CD4-positive, alpha-beta T cell (primary cell): ENCODE results near the gene CYP21A2. TPM values are rescaled to one million over a fixed set of nuclear protein-coding genes. Genes with fewer than 3 reads are reported as not detected.
"Not testable (repeated sequence)": the region's sequence is repeated elsewhere in the genome, so short reads cannot be mapped to it uniquely, and the experiment has no call there.

Source experiments
- ATAC-seq: fragments of 200-7000 bp; cut with Tn5 transposase; one replicate; pipeline ENCODE4 v1.10.0; 2022; ENCODE audit warnings: mild to moderate bottlenecking; ENCODE audit not compliant: poor library complexity
- CTCF ChIA-PET: fragments of 350-600 bp; sonication (Branson Sonifier 250); formaldehyde crosslinking; loops from one replicate; lab custom pipeline; 2021; ENCODE audit warnings: antibody characterized with exemption, inconsistent platforms; lab: Charles Lee
- POLR2A ChIA-PET: fragments of 350-600 bp; sonication (Branson Sonifier 250); formaldehyde crosslinking; loops from one replicate; lab custom pipeline; 2021; ENCODE audit warnings: antibody characterized with exemption, inconsistent platforms; lab: Charles Lee
- DNase-seq, 14 experiments: peaks; one replicate each; pipeline ENCODE4 v3.0.0-alpha.2; 2013 to 2020; ENCODE audit warnings: mixed read lengths in 2 of 14
- H3K27ac ChIP-seq, 2 donors: one replicate each; pipeline versions ENCODE4 v1.5.1 to v1.7.0; 2013; ENCODE audit warnings: low read length in 2 of 2, low read depth in 1 of 2, mild to moderate bottlenecking in 1 of 2
- H3K27me3 ChIP-seq, 2 experiments: 1 replicate in 1 of 2; 2 replicates in 1 of 2; pipeline versions ENCODE4 v1.6.1 to v1.7.0; 2013; ENCODE audit warnings: low read length in 2 of 2, control low read depth in 1 of 2, mild to moderate bottlenecking in 1 of 2, moderate library complexity in 1 of 2; ENCODE audit not compliant: insufficient read depth in 2 of 2, control insufficient read depth in 1 of 2
- H3K36me3 ChIP-seq: one replicate; pipeline ENCODE4 v1.6.1; 2013; ENCODE audit warnings: low read length, control low read depth; ENCODE audit not compliant: insufficient read depth
- H3K4me1 ChIP-seq: one replicate; pipeline ENCODE4 v1.6.1; 2013; ENCODE audit warnings: low read length, control low read depth; ENCODE audit not compliant: insufficient read depth
- H3K4me3 ChIP-seq: one replicate; pipeline ENCODE4 v1.5.1; 2013; ENCODE audit warnings: mild to moderate bottlenecking, low read length, moderate library complexity
- H3K9me3 ChIP-seq, 2 experiments: 1 replicate in 1 of 2; 2 replicates in 1 of 2; pipeline versions ENCODE4 v1.6.1 to v1.7.0; 2013; ENCODE audit warnings: low read length in 2 of 2, mild to moderate bottlenecking in 2 of 2, control low read depth in 1 of 2, moderate library complexity in 1 of 2; ENCODE audit not compliant: control insufficient read depth in 1 of 2, insufficient read depth in 1 of 2
- H3K27ac Mint-ChIP-seq: one replicate; pipeline ENCODE4 v1.8.0; 2020; ENCODE audit warnings: mixed read lengths
- H3K27me3 Mint-ChIP-seq: one replicate; pipeline ENCODE4 v1.8.0; 2021; ENCODE audit warnings: mixed read lengths
- H3K36me3 Mint-ChIP-seq: one replicate; pipeline ENCODE4 v1.8.0; 2021; ENCODE audit warnings: low read depth, mixed read lengths
- H3K4me1 Mint-ChIP-seq: one replicate; pipeline ENCODE4 v1.8.0; 2021; ENCODE audit warnings: low read depth, mixed read lengths
- H3K4me3 Mint-ChIP-seq: one replicate; pipeline ENCODE4 v1.8.0; 2020; ENCODE audit warnings: mild to moderate bottlenecking, mixed read lengths
- H3K9me3 Mint-ChIP-seq: one replicate; pipeline ENCODE4 v1.8.0; 2020; ENCODE audit warnings: mixed read lengths
- intact Hi-C, 2 experiments: fragments of 100-400 bp; cut with DNase I in 1 of 2; cut with micrococcal nuclease in 1 of 2; formaldehyde crosslinking; loops; one replicate each; pipeline versions ENCODE4 v1.15.1 to v1.9.0; 2023 to 2025; cut with DNase I, micrococcal nuclease
- polyA plus RNA-seq, 2 donors: library from polyadenylated mRNA; unstranded; fragments of 120-200 nt; gene quantifications; one replicate each; pipeline ENCODE4 v1.2.1, GENCODE V29; 2013
- total RNA-seq, 174 experiments: library from RNA in 2 of 174; stranded (reverse) in 2 of 174; gene quantifications; one replicate each; pipeline ENCODE4 v1.2.3 and lab custom pipeline; 2021 to 2026

The CYP21A2 gene
- total RNA-seq (under 1 TPM; 0.17 to 0.36 TPM), total RNA-seq (lab: John Stamatoyannopoulos, UW) (0 to 0.79 (median 0.06) reads per million in 172 experiments)
- 0.16 TPM for polyA plus RNA-seq (2013, experiment 1 of 2)
- 0.44 TPM for polyA plus RNA-seq (2013, experiment 2 of 2)

DNA sequence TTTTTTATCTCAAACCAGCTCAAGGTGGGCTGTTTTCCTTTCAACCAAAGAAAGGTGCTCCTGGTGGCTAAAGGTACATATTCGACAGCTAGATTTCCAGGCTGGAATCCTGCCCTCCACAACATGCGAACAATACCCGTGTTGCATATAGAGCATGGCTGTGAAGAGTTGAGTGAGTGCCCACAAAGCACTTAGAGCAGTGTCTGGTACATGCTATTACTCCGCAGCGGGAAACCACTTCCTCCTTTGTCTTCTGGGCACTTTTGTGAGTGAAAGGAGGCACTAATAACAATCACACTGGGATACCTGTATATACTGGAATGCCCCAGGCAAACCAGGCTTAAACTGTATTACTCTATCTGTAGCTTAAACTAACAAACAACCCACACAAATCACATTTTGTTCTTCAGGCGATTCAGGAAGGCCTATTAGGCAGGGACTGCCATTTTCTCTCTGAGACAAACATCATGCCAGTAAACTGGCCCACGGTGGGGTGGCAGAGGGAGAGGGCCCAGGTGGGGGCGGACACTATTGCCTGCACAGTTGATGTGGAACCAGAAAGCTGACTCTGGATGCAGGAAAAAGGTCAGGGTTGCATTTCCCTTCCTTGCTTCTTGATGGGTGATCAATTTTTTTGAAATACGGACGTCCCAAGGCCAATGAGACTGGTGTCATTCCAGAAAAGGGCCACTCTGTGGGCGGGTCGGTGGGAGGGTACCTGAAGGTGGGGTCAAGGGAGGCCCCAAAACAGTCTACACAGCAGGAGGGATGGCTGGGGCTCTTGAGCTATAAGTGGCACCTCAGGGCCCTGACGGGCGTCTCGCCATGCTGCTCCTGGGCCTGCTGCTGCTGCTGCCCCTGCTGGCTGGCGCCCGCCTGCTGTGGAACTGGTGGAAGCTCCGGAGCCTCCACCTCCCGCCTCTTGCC lies at the start of gene CYP21A2:
Gene CYP21A2 (plus strand): TSS at position 818 of the 927 bp plus-strand sequence. CDS start 8 bp downstream, at position 826.
- H3K4me3 Mint-ChIP-seq, H3K9me3 ChIP-seq, POLR2A ChIA-PET, DNase-seq, H3K9me3 Mint-ChIP-seq, H3K27me3 Mint-ChIP-seq, H3K4me3 ChIP-seq, CTCF ChIA-PET, H3K27me3 ChIP-seq, intact Hi-C loops, H3K4me1 Mint-ChIP-seq, H3K36me3 Mint-ChIP-seq, H3K36me3 ChIP-seq, H3K27ac ChIP-seq: not testable (repeated sequence)
- peaks cover 10% of the 10 kb centered on the region for H3K4me1 ChIP-seq
- H3K27ac Mint-ChIP-seq, result peak within 1 kb of the TSS; percentile 69
- ATAC-seq, result peak; percentile 91

DNA sequence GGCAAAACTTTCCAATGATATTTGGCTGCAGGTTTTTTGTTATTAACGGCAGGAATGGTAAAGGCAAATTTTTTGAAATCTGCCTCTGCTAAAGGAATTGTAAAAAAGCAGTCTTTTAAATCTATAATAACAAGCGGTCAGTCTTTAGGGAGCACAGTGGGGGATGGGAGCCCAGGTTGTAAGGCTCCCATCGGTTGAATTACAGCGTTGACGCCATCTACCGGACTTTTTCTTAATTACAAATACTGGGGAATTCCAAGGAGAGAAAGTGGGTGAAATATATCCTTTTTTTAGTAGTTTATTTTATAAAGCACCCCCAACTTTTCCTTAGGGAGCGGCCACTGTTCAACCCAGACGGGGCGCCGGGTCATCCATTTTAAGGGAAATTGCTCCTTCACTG lies 48.9 kb upstream of the CYP21A2 start:
- H3K4me1 Mint-ChIP-seq, H3K36me3 ChIP-seq, H3K4me3 ChIP-seq, H3K27ac ChIP-seq, ATAC-seq, H3K9me3 ChIP-seq, CTCF ChIA-PET, H3K4me3 Mint-ChIP-seq, H3K27ac Mint-ChIP-seq, H3K27me3 Mint-ChIP-seq, H3K4me1 ChIP-seq, DNase-seq, intact Hi-C loops, H3K36me3 Mint-ChIP-seq, H3K27me3 ChIP-seq, POLR2A ChIA-PET, H3K9me3 Mint-ChIP-seq: not testable (repeated sequence)

DNA sequence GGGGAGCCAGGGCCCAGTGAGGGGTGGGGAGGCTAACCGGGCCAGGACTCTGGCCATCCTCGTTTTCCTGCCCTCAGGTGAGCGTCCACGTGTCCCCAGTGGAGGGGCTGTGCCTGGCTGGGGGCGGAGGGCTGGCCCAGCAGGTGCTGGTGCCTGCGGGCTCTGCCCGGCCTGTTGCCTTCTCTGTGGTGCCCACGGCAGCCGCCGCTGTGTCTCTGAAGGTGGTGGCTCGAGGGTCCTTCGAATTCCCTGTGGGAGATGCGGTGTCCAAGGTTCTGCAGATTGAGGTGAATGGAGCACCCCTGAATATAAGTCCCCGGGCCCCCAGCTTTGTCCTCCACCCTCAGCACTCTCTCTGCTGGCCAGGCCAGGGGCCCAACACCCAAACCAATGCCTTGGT lies 43.8 kb upstream of the CYP21A2 start:
- H3K27me3 Mint-ChIP-seq, H3K36me3 Mint-ChIP-seq, H3K27me3 ChIP-seq, DNase-seq, H3K4me3 Mint-ChIP-seq, CTCF ChIA-PET, H3K9me3 Mint-ChIP-seq, intact Hi-C loops, H3K9me3 ChIP-seq, H3K4me1 ChIP-seq, ATAC-seq, H3K4me3 ChIP-seq, H3K4me1 Mint-ChIP-seq, H3K27ac Mint-ChIP-seq, H3K27ac ChIP-seq, H3K36me3 ChIP-seq, POLR2A ChIA-PET: not testable (repeated sequence)

DNA sequence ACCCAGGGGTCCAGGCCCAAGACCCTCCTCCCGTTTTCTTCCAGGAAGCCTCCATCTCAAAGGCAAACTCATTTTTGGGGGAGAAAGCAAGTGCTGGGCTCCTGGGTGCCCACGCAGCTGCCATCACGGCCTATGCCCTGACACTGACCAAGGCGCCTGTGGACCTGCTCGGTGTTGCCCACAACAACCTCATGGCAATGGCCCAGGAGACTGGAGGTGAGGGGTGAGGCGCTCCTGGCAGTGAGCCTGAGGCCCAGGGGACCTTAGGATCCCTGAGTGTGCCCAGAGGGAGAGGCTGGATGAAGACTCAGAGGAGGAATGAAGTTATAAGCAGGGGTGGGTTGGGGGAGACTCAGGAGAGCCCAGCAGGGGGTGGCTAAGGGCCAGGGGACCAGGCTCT lies 41.8 kb upstream of the CYP21A2 start:
- H3K36me3 ChIP-seq, H3K9me3 Mint-ChIP-seq, H3K27ac ChIP-seq, intact Hi-C loops, CTCF ChIA-PET, H3K4me3 ChIP-seq, H3K27ac Mint-ChIP-seq, DNase-seq, POLR2A ChIA-PET, H3K27me3 ChIP-seq, H3K4me1 Mint-ChIP-seq, H3K27me3 Mint-ChIP-seq, H3K36me3 Mint-ChIP-seq, H3K4me3 Mint-ChIP-seq, H3K9me3 ChIP-seq, ATAC-seq, H3K4me1 ChIP-seq: not testable (repeated sequence)

DNA sequence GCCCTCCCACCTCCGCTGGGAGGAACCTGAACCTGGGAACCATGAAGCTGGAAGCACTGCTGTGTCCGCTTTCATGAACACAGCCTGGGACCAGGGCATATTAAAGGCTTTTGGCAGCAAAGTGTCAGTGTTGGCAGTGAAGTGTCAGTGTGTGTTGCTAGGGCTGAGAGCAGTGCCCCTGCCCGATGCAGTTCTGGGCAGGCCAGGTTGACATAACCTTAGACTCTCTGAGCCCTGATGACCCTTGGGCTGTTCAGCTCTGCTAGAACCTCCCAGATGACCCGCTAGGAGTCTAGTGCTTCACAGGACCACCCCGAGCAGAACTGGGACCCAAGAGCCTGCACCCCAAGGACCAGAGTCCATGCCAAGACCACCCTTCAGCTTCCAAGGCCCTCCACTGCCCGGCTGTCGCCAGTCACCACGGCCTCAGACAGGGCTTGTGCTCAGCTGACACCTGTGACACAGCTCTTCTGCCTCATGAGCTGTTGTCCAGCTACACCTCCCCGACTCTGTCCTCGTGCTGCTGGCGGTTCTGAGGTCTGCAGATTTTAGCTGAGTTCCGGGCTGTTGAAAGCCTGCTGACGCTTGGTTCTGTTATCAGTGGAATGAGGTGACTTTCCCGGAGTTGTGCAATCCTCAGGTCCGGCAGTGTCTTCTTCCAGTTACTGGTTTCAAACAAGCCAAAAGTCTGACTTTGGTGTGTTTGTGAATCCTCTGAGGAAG lies 35.5 kb upstream of the CYP21A2 start:
- CTCF ChIA-PET, H3K27me3 Mint-ChIP-seq, H3K36me3 ChIP-seq, H3K9me3 ChIP-seq, H3K27me3 ChIP-seq, H3K4me3 Mint-ChIP-seq, H3K9me3 Mint-ChIP-seq, H3K27ac Mint-ChIP-seq, H3K4me1 Mint-ChIP-seq, H3K4me3 ChIP-seq, intact Hi-C loops, DNase-seq, POLR2A ChIA-PET, H3K4me1 ChIP-seq, H3K36me3 Mint-ChIP-seq, H3K27ac ChIP-seq, ATAC-seq: not testable (repeated sequence)

DNA sequence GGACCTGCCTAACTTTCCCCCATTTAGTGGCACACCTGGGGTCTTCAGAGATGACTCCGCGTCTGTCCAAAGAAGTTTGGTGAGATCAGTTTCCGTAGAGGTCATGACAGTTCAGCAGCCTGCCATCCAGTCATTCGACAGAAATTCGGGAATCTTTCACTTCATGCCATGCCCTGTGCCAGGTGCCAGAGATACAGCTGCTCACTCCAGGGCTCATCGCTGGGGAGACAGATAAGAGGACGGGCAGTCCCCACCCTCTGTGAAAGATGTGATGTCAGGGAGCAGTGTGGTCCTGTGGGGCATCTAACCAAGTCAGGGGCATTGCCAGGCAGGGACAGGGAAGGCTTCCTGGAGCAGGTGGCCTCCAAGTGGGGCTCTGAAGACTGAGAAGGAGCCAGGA lies 34.9 kb upstream of the CYP21A2 start:
- H3K27ac Mint-ChIP-seq, ATAC-seq, H3K27me3 ChIP-seq, DNase-seq, POLR2A ChIA-PET, H3K9me3 ChIP-seq, H3K4me1 ChIP-seq, H3K9me3 Mint-ChIP-seq, H3K27ac ChIP-seq, H3K4me3 ChIP-seq, H3K27me3 Mint-ChIP-seq, H3K36me3 Mint-ChIP-seq, CTCF ChIA-PET, H3K4me3 Mint-ChIP-seq, intact Hi-C loops, H3K36me3 ChIP-seq, H3K4me1 Mint-ChIP-seq: not testable (repeated sequence)
